Right hindlimb (tissue), 1 donor: ENCODE results near the gene OPN1MW.
"Not testable (repeated sequence)": the region's sequence is repeated elsewhere in the genome, so short reads cannot be mapped to it uniquely, and the experiment has no call there.

ENCODE experiments used
- DNase-seq: peaks from one replicate; pipeline ENCODE4 v3.0.0-alpha.2; 2018

The OPN1MW gene

DNA sequence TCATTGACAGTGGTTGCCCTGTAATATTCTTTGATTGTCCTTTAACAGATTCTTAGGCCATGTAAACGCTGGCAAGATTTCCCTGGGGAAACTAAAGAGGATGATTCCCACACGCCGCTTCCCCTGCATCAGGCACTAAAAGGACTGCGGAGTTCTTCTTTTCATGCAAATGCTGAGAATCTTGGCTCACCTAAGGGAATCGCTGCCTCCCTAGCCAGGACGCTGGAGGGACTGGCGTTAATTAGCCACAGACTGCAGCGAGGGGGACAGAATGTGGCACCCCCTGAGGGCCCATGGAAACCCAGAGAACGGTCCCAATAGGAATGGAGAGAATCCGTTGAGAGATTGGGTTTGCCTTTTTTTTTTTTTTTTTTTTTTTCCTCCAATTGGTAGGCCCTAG lies 29.1 kb downstream of the OPN1MW start:
- not testable (repeated sequence) for DNase-seq

DNA sequence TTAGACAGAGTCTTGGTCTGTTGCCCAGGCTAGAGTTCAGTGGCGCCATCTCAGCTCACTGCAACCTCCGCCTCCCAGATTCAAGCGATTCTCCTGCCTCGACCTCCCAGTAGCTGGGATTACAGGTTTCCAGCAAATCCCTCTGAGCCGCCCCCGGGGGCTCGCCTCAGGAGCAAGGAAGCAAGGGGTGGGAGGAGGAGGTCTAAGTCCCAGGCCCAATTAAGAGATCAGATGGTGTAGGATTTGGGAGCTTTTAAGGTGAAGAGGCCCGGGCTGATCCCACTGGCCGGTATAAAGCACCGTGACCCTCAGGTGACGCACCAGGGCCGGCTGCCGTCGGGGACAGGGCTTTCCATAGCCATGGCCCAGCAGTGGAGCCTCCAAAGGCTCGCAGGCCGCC lies 37.1 kb downstream of the OPN1MW start, which contains the start of gene OPN1MW2:
Gene OPN1MW2, plus strand, starts transcription at position 301 of the 400 bp plus-strand sequence. Its CDS starts 60 bp downstream, at position 361.
- DNase-seq, result not testable (repeated sequence)

DNA sequence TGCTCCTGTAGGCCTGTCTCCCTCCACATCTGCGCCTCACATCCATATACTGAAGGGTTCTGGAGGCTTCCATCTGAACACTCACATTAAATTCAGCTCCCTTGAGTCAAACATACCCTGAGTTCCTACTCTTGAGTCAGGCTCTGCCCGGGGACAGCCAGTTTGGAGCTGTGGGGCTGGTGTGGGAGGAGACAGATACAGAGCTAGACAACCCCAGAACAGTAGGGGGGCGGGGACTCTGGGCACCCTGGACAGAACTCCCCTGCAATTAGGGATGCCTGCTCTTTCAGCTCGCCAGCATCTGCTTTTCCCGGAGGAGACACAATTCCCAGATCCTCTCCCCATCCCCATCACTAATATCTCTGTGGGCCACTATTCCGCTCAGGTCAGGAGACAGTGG lies 42.9 kb downstream of the OPN1MW start:
- DNase-seq, result not testable (repeated sequence)

DNA sequence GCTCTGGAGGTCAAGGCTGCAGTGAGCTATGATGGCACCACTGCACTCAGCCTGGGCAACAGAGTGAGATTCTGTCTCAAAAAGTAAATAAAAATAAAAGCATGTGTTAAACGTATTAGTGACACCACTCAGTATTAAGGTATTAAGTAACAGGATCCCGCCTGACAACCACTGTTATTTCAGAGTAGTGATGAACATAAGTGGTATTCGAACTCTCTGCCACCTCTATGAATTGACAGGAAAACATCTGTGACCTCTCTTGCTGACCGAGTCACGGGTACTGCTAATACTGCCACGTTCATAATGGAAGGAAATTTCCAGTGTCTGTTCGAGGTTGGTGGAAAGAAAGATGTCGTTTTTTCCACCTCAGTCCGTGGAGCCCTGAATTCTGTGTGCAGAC lies 44.3 kb downstream of the OPN1MW start:
- not testable (repeated sequence) for DNase-seq

DNA sequence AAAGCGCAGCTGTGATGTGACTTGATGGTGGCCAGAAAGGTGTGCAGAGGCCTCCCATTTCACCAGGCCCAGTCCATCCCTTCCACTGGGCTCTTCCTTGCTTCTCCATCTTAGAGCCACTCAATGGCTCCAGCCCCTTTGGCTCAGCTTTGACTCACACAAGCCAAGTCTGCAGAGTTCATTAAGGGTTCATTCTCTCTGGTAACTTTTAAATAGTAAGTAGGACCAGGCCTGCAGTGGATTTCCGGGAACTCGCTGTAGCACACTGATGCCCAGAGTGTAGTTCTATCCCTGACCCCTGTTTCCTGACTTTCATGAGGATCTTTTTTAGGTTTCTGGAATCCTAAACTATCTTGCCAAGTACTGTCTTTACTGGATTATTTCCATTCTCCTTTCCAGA lies 49.0 kb downstream of the OPN1MW start:
- DNase-seq, result not testable (repeated sequence)

DNA sequence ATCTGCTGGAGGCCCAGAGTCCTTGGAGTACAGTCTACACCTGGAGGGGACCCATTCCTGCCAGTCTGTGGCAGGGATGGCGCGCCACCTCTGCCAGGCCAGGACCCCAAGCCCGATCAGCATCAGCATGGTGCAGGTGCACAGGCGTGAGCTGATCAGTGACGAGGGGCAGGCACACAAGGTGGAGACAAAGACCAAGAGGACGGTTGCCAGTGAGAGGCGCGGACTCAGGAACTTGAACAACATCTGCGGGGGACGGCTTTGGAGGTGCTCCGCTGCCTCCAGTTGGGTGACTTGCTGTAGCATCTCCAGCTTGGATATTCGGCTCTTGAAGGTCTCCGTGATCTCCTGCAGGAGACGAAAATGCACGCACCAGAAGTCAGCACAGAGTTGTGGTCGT lies 51.2 kb downstream of the OPN1MW start:
- not testable (repeated sequence) for DNase-seq

DNA sequence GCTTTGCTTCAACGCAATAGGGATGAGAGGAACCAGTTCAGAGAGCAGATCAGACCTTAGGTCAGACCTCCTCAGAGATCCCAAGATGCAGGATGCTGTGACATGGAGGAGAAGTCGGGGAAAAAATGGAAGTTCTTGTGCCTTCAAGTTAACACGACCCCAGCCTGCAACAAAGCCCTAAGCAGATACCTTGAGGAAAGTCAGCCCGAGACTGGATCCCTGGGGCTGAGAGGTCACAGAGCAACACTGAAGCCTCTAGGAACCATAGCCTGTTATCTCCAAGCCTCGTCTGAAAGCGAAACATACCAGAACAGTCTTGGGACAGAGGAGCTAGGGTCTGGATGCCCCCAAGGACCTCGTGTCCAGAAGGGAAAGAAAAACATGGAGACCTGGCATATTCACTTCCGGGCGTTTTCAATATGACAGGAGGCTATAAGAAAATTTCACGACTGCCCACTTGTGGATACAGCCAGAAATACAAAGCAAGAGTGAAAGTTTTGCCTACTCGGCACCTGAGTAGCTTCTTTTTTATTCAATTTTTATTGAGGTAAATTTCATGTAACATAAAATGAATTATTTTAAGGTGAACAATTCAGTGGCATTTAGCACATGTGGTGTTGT lies 56.7 kb downstream of the OPN1MW start:
- DNase-seq, result not testable (repeated sequence)

DNA sequence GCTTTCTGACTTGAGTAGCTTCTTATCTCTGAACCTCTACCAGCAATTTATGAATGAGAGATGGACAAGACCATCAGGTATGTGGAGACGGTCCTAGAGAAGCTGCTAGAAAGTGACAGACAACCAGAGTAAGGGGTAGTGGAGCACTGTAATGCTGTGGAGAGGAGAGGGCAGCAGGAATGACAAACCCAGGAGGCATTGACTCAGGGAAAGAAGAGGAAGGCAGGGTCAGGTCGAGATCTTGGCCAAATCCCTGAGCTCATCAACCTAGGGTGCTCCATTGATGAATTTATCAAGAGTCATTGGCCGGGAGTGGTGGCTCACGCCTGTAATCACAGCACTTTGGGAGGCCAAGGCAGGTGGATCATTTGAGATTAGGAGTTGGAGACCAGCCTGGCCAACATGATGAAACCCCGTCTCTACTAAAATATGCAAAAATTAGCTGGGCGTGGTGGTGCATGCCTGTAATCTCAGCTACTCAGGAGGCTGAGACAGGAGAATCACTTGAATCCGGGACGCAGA lies 57.6 kb downstream of the OPN1MW start:
- not testable (repeated sequence) for DNase-seq
